Activated gamma-delta T cell (primary cell): Measurements from ENCODE around the gene UBXN11.

Experiments
- DNase-seq: peaks from one replicate; lab custom pipeline; 2025; lab: John Stamatoyannopoulos, UW

The UBXN11 gene

DNA sequence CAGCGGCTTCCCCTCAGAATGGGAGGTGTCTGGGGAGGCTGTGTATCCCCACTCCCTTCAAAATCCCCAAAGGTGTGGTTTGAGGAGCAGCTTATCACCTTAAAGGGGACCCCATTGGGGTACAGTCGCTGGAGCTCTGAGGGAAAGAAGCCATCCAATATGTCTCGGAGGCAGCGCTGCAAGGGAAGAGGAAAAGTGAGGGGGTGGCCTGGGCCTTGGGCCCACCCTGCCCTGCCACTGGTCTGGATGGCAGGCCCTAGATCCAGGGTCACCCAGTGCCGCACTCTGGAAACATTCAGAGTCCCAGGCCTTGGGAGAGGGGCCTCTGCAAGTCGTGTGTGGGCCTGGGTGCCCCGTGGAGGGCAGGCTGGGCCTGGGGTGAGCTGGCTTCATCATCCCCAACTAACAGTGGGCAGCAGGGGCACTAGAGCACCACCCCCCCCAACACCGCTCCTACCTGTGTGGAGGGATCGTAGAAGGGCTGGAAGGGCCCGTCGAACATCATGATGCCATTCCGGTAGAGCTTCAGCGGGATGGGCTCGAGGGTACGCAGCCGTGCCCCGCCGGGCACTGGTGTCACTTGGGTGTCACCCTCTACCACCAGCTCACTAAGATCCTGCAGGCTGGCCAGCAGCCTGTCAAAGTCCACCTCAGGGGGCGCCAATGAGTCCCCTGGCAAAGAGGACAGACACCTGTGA, 20.9 kb downstream of the UBXN11 start:
- DNase-seq = no peak

GRCh38 chr1:26284597-26285347, 21.7 kb downstream of the UBXN11 start:
- DNase-seq = peak; percentile 47

- no peak for DNase-seq
Observed at GRCh38 chr1:26283871-26284596, 22.4 kb downstream of the UBXN11 start.

DNA sequence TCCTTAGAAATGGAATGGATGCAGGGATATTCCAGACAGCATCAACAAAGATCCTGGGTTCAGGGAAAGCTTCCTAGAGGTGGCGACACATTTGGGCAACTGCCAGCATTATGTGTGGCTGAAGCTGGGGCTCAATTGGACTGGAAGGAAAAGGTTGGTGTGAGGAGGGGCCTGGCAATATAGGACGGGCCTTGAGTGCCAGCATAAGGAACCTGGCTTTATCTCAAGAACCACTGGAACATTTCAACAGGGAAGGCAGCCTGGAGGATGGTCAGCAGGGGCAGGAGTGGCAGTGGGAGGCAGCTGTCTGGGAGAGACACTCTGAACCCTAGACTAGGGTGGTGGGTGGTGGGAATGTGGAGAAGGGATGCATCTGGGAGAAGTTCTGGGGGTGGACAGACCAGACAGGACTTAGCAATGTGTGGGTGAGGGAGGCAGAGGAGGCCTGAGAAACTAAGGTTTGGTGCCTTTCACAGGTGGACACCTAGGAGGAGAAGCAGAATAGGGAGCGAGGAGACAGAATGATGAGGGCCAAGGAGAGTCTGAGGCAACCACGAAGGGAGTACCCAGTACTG, 23.1 kb downstream of the UBXN11 start:
- DNase-seq = no peak

- DNase-seq = no peak
Observed at GRCh38 chr1:26282401-26282918, 24.0 kb downstream of the UBXN11 start.

DNA sequence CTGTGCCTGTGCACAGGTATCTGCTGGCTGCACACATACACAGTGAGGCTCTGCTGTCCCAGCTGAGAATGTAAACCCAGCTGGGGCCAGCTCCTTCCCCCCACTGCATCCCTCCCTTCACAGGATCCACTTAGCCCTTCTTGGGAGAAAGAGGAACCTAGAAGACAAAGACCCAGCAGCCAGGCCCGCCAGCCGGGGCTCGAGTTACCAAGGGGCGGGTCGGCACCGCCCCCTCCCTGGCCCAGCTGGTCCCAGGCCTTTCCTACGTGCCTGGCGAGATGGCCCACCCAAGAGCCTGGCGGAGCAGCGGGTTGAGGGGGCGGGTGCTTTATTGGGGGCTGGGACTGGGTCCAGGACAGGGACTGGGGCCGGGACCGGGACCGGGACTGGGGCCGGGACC, 24.5 kb downstream of the UBXN11 start:
- DNase-seq = no peak

- DNase-seq = no peak
Observed at GRCh38 chr1:26281091-26281958, 25.1 kb downstream of the UBXN11 start.

- DNase-seq = no peak
Observed at GRCh38 chr1:26280333-26281042, 25.9 kb downstream of the UBXN11 start.

- DNase-seq = peak; percentile 82
Observed at GRCh38 chr1:26279456-26280332, 26.7 kb downstream of the UBXN11 start, which contains the start of gene SH3BGRL3. Gene SH3BGRL3 (plus strand): TSS chr1:26280086. CDS start chr1:26280156, 70 bp downstream.

- no peak for DNase-seq
Observed at GRCh38 chr1:26278724-26279455, 27.5 kb downstream of the UBXN11 start.

- no peak for DNase-seq
Observed at GRCh38 chr1:26278303-26278702, 28.1 kb downstream of the UBXN11 start.

DNA sequence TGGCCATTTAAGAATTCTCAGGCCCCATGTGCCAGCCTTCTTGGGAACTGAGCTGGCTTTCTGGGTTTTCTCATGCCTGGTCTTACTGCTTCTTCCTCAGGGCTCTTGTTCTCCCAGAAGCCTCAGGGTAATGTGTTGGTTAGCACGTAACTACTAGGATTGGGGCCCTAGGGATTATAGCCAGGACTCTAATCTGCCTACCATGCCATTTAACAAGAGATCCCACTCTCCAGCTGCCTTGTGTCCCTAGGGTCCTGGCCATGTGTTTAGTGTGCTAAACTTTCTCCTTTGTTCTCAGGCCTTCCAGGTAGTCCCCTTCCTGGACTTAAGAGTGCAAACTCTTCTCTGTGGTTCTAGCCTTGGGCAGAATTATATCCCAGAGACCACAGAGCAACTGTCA, 28.7 kb downstream of the UBXN11 start:
- DNase-seq = no peak

- no peak for DNase-seq
Observed at GRCh38 chr1:26277261-26277661, 29.2 kb downstream of the UBXN11 start.

DNA sequence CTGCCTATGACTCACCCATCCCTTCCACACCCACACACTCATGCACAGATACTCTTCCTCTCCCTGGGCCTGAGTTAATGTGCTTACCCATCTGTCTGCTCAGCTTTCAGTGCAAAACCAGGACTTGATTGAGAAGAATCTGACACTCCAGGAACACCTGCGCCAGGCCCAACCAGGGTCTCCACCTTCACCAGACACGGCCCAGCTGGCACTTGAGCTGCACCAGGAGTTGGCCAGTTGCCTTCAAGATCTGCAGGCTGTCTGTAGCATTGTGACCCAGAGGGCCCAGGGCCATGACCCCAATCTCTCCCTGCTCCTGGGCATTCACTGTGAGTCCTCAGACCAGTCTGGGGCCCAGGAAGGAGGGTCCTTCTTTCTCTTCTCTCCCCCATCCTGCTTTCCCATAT, 30.0 kb downstream of the UBXN11 start:
- DNase-seq = no peak

DNA sequence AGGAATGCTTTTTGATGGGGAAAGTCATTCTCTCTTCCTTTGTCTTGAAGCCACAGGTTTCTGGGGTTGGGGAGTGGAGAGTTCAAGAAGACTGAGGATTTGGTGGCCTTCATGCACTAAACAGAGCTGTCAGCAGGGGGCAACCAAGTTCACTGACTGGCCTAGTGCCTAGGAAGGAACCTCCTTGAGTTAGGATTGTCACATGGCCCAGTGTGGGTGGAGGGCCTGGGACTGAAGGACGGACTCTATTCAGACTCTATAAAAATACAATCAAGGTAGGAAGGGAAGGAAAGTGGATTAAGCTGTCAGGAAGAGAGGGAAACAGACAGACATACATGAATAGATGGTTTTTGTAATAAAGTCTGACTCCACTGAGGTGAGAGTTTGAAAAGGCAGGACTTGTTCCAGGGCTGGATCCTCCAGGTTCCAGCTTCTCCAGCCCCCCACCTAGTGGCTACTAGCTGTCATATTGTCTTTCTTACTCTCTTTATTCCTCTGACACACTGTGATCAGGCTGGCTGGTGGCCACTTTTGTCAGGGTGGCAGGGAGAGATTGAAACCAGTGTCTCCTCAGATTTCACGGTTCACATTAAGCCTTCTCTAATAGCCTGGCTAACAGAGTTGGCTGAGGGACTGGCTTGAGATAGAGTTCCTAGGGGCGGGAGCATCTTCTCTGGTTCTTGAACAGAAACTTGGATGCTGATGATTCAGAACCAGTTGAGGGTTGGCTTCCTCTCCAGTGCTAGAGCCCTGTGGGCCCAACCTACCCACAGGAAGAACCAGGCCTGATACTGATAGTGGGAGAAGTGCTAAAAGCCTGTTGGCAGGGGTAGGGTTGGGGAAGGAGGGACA, 30.6 kb downstream of the UBXN11 start:
- no peak for DNase-seq

- no peak for DNase-seq
Observed at GRCh38 chr1:26274801-26275425, 31.5 kb downstream of the UBXN11 start.

DNA sequence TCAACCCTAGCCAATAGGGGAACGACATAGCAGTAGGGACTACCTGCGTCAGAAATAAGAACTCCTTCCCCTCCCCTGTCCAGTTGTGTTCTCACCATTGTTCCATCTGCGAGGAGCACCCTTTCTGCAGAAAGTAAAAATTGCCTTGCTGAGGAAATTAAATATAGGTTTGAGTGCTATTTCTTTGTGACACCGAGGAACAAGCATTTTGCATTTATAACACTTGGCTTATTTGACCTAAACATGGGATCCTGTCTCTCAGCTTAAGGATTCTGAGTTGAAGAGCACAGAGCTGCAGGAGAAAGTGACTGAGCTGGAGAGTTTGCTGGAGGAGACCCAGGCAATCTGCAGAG, 37.3 kb downstream of the UBXN11 start:
- DNase-seq = no peak
